ENCODE data around the gene TRPM2. TPM values are rescaled to one million over a fixed set of nuclear protein-coding genes. Genes with fewer than 3 reads are reported as not detected.

TRPM2 gene
- total RNA-seq, 1 experiment from 2014 or later = 0.26 TPM

DNA sequence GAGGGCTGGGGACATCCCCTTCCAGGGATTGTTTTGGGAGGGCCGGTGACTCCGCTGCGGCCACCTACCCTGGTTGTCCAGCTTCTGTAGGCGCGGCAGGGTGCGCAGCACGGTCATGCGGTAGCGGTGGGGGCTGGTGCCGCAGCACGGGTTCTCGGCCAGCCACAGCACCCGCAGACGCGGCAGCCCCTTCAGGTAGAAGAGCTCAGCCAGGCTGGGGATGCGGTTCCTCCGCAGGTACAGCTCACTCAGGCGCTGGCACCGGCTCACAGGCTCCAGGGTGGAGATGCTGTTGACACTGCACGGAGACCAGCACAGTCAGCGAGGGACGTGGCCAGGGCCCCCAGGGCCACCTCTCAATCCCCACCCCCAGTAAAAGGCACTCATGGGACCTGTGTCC lies 20.5 kb upstream of the TRPM2 start:
- no peak for ATAC-seq
- in situ Hi-C loops (cut with HindIII; ENCODE audit: low pct_unique_long_range_greater_than_20kb, low sequenced_read_pairs) (no loop called here), intact Hi-C loops (cut with micrococcal nuclease; ENCODE audit: unreplicated experiment) (no loop called here)
- ChIA-PET POLR2A (interaction anchor here (0.7 kb wide), 1 partner anchor 479 kb away, joined by 3 read pairs; no protein-coding TSS in a partner anchor), CTCF (no interaction called here)
- H3K4me1 ChIP-seq (ENCODE audit: control insufficient read depth, insufficient read depth, low read length) = no peaks in the 10 kb centered on the region; the same call in 1 of the 2 replicates
- H3K27me3 ChIP-seq (ENCODE audit: control insufficient read depth, insufficient read depth, low read length) = no peaks in the 10 kb centered on the region
- H3K9me3 ChIP-seq (ENCODE audit: control insufficient read depth, insufficient read depth, low read depth, low read length) = no peaks in the 10 kb centered on the region
- H3K4me3 ChIP-seq (ENCODE audit: low read depth in 2 of 2, low read length in 2 of 2) = no peak overlapping the region
- BruUV-seq (replicated peaks) = no TSS peak
- no peak overlapping the region for H3K27ac ChIP-seq (ENCODE audit: low read length)
- H3K36me3 ChIP-seq (ENCODE audit: control insufficient read depth, insufficient read depth, low read length) = no peaks in the 10 kb centered on the region
- no peak for DNase-seq (ENCODE audit: low read depth, low spot score)
- no peak for TF ChIP-seq TCF7L2 (IDR thresholded peaks at IDR 0.05; ENCODE audit: low read depth, low read length)
- TF ChIP-seq POLR2AphosphoS5 (IDR thresholded peaks at IDR 0.05; ENCODE audit: low read depth, low read length) = no peak
- TF ChIP-seq SIN3A (IDR thresholded peaks at IDR 0.05; ENCODE audit: borderline replicate concordance, insufficient read depth, low read depth, low read length) = no peak
- TF ChIP-seq REST (IDR thresholded peaks at IDR 0.05; ENCODE audit: insufficient read depth in 1 of 2, low read depth in 2 of 2, low read length in 1 of 2) = no peak
- TF ChIP-seq, protein P1, sequence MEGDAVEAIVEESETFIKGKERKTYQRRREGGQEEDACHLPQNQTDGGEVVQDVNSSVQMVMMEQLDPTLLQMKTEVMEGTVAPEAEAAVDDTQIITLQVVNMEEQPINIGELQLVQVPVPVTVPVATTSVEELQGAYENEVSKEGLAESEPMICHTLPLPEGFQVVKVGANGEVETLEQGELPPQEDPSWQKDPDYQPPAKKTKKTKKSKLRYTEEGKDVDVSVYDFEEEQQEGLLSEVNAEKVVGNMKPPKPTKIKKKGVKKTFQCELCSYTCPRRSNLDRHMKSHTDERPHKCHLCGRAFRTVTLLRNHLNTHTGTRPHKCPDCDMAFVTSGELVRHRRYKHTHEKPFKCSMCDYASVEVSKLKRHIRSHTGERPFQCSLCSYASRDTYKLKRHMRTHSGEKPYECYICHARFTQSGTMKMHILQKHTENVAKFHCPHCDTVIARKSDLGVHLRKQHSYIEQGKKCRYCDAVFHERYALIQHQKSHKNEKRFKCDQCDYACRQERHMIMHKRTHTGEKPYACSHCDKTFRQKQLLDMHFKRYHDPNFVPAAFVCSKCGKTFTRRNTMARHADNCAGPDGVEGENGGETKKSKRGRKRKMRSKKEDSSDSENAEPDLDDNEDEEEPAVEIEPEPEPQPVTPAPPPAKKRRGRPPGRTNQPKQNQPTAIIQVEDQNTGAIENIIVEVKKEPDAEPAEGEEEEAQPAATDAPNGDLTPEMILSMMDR (IDR thresholded peaks at IDR 0.05) = no peak

- H3K4me1 ChIP-seq (ENCODE audit: control insufficient read depth, insufficient read depth, low read length) = no peaks in the 10 kb centered on the region; the same call in 1 of the 2 replicates
- no peak for DNase-seq (ENCODE audit: low read depth, low spot score)
- intact Hi-C loops (cut with micrococcal nuclease; ENCODE audit: unreplicated experiment) = no loop called here
- ATAC-seq = no peak
- H3K4me3 ChIP-seq (ENCODE audit: low read depth in 2 of 2, low read length in 2 of 2) = no peak overlapping the region
- POLR2A ChIA-PET = interaction anchor here (0.7 kb wide), 1 partner anchor 478 kb away, joined by 3 read pairs; no protein-coding TSS in a partner anchor
- in situ Hi-C loops (cut with HindIII; ENCODE audit: low pct_unique_long_range_greater_than_20kb, low sequenced_read_pairs) = no loop called here
- H3K27me3 ChIP-seq (ENCODE audit: control insufficient read depth, insufficient read depth, low read length) = no peaks in the 10 kb centered on the region
- no peak overlapping the region for H3K27ac ChIP-seq (ENCODE audit: low read length)
- no peaks in the 10 kb centered on the region for H3K9me3 ChIP-seq (ENCODE audit: control insufficient read depth, insufficient read depth, low read depth, low read length)
- CTCF ChIA-PET = no interaction called here
- H3K36me3 ChIP-seq (ENCODE audit: control insufficient read depth, insufficient read depth, low read length) = no peaks in the 10 kb centered on the region
- TF ChIP-seq, protein P1 (IDR thresholded peaks at IDR 0.05) = no peak
- TF ChIP-seq TCF7L2 (IDR thresholded peaks at IDR 0.05; ENCODE audit: low read depth, low read length) = no peak
- no peak for TF ChIP-seq POLR2AphosphoS5 (IDR thresholded peaks at IDR 0.05; ENCODE audit: low read depth, low read length)
- TF ChIP-seq REST (IDR thresholded peaks at IDR 0.05; ENCODE audit: insufficient read depth in 1 of 2, low read depth in 2 of 2, low read length in 1 of 2) = no peak
- no peak for TF ChIP-seq SIN3A (IDR thresholded peaks at IDR 0.05; ENCODE audit: borderline replicate concordance, insufficient read depth, low read depth, low read length)
- no TSS peak for BruUV-seq (replicated peaks)
Measured at GRCh38 chr21:44333509-44334328, 19.7 kb upstream of the TRPM2 start.
